K562 (cell line): ENCODE measurements around the gene FBXO11. TPM values are rescaled to one million over a fixed set of nuclear protein-coding genes. Genes with fewer than 3 reads are reported as not detected.
A peak's percentile ranks its signal among the peaks of the same experiment; 100 is the strongest.

Experiments
- ATAC-seq: fragments of 200-7000 bp; cut with Tn5 transposase; 3 replicates; pipeline ENCODE4 v1.9.1; 2020; ENCODE audit warnings: moderate library complexity
- BruUV-seq: library from RNA; stranded (reverse); fragments of 400-500 nt; replicated peaks from 2 replicates; lab custom pipeline; 2021; lab: Mats Ljungman, UMichigan
- CTCF ChIA-PET: fragments of 300-600 bp; formaldehyde crosslinking; extraction: SDS; loops from one replicate; lab custom pipeline; 2021; ENCODE audit warnings: low intra/inter-chr PET ratio; lab: Yijun Ruan, JAX
- POLR2A ChIA-PET: fragments of 300-600, 350-650 bp; sonication (Branson Sonifier 250); formaldehyde crosslinking; extraction: SDS; loops from one replicate; lab custom pipeline; 2021; ENCODE audit warnings: antibody characterized with exemption, inconsistent platforms; lab: Yijun Ruan, JAX
- DNase-seq, 4 experiments: peaks; one replicate each; pipeline versions ENCODE4 v3.0.0 to v3.0.0-alpha.2; 2011 to 2018; ENCODE audit warnings: low spot score in 3 of 4, mixed read lengths in 3 of 4; ENCODE audit errors: extremely low read depth in 1 of 4
- FAIRE-seq: peaks from 2 replicates; lab custom pipeline; 2011; peaks lifted over from hg19 to GRCh38; lab: Jason Lieb, UNC
- H2AFZ ChIP-seq: 2 replicates; pipeline ENCODE4 v1.6.0; 2011; ENCODE audit warnings: low read depth, low read length, control low read depth, inconsistent platforms
- H3K27ac ChIP-seq: fragments of 200-600 bp; 3 replicates; pipeline ENCODE4 v1.8.0; 2011; ENCODE audit warnings: low read depth, mild to moderate bottlenecking, control low read depth, inconsistent platforms, low read length, moderate library complexity, mixed read lengths; ENCODE audit errors: extremely low read depth
- H3K27me3 ChIP-seq, 2 experiments: fragments of 300-600 bp in 1 of 2; 2 replicates in 1 of 2; 3 replicates in 1 of 2; pipeline versions ENCODE4 v1.6.0 to v1.8.0; 2011; ENCODE audit warnings: inconsistent platforms in 2 of 2, low read length in 2 of 2, mild to moderate bottlenecking in 1 of 2, mixed read lengths in 1 of 2, moderate library complexity in 1 of 2; ENCODE audit not compliant: control insufficient read depth in 2 of 2, insufficient read depth in 2 of 2
- H3K36me3 ChIP-seq: fragments of 300-600 bp; 3 replicates; pipeline ENCODE4 v1.8.0; 2011; ENCODE audit warnings: mild to moderate bottlenecking, low read length, inconsistent platforms; ENCODE audit not compliant: control insufficient read depth, insufficient read depth
- H3K4me1 ChIP-seq, 2 experiments: fragments of 200-600 bp in 1 of 2; replicated peaks in 1 of 2; 2 replicates in 1 of 2; 3 replicates in 1 of 2; pipeline versions ENCODE4 v1.5.1 to v1.8.0; 2011; ENCODE audit warnings: inconsistent platforms in 2 of 2, low read length in 2 of 2, mild to moderate bottlenecking in 1 of 2, mixed read lengths in 1 of 2, moderate library complexity in 1 of 2; ENCODE audit not compliant: control insufficient read depth in 2 of 2, insufficient read depth in 2 of 2
- H3K4me2 ChIP-seq: 2 replicates; pipeline ENCODE4 v1.6.1; 2011; ENCODE audit warnings: low read length, control low read depth, inconsistent platforms, mixed read lengths; ENCODE audit not compliant: insufficient read depth
- H3K4me3 ChIP-seq: fragments of 200-600 bp; sonication (generic), shearing (Covaris generic); 2 replicates; pipeline ENCODE4 v1.5.1; 2016; ENCODE audit warnings: control low read depth, inconsistent platforms
- H3K79me2 ChIP-seq: fragments of 200-600 bp; 3 replicates; pipeline ENCODE4 v1.8.0; 2011; ENCODE audit warnings: low read length, inconsistent platforms; ENCODE audit not compliant: control insufficient read depth, insufficient read depth
- H3K9ac ChIP-seq, 2 experiments: 2 replicates each; pipeline versions ENCODE4 v1.6.0 to v1.6.1; 2011; ENCODE audit warnings: low read depth in 2 of 2, low read length in 2 of 2, control low read depth in 1 of 2, inconsistent platforms in 1 of 2, mild to moderate bottlenecking in 1 of 2, mixed read lengths in 1 of 2; ENCODE audit not compliant: insufficient read depth in 1 of 2
- H3K9me1 ChIP-seq: one replicate; pipeline ENCODE4 v1.6.0; 2011; ENCODE audit warnings: inconsistent platforms, mild to moderate bottlenecking, low read length, moderate library complexity; ENCODE audit not compliant: control insufficient read depth, insufficient read depth
- H3K9me3 ChIP-seq: replicated peaks from 2 replicates; pipeline ENCODE4 v1.5.1; 2011; ENCODE audit warnings: low read depth, low read length, inconsistent platforms; ENCODE audit not compliant: control insufficient read depth, insufficient read depth
- H4K20me1 ChIP-seq: replicated peaks from 2 replicates; pipeline ENCODE4 v1.6.1; 2011; ENCODE audit warnings: low read length, inconsistent platforms, mixed read lengths; ENCODE audit not compliant: control insufficient read depth, insufficient read depth
- KLF1 ChIP-seq: fragments of 450-650 bp; IDR thresholded peaks from 2 replicates; pipeline ENCODE4 v1.6.1; 2016; ENCODE audit warnings: missing genetic modification characterization, missing compliant biosample characterization
- MCM5 ChIP-seq: fragments of 450-650 bp; IDR thresholded peaks from 2 replicates; pipeline ENCODE4 v1.6.1; 2016; ENCODE audit warnings: low read depth
- MYC ChIP-seq, 2 experiments: fragments of 250-450 bp in 1 of 2; sonication (Bioruptor Pico) in 1 of 2; IDR thresholded peaks; 2 replicates each; pipeline versions ENCODE4 v1.5.1 to v1.6.1; 2012 to 2021; ENCODE audit warnings: low read depth in 2 of 2, borderline replicate concordance in 1 of 2, improper control_type of control experiment in 1 of 2, low read length in 1 of 2, mild to moderate bottlenecking in 1 of 2, moderate library complexity in 1 of 2
- NFE2 ChIP-seq: IDR thresholded peaks from 2 replicates; pipeline ENCODE4 v1.6.1; 2014; ENCODE audit warnings: antibody characterized with exemption, low read depth
- POLR2H ChIP-seq: IDR thresholded peaks from 2 replicates; pipeline ENCODE4 v1.6.1; 2016; ENCODE audit warnings: missing genetic modification characterization, low read depth, mild to moderate bottlenecking, control low read depth, missing compliant biosample characterization, moderate library complexity
- RERE ChIP-seq: sonication (generic); formaldehyde crosslinking; IDR thresholded peaks from 2 replicates; pipeline ENCODE4 v1.8.0; 2023; ENCODE audit warnings: missing genetic modification reagents, mild to moderate bottlenecking, borderline replicate concordance
- SPI1 ChIP-seq: IDR thresholded peaks from 2 replicates; pipeline ENCODE4 v1.6.1; 2011; ENCODE audit warnings: low read depth, low read length, control low read depth, borderline replicate concordance
- ZFP91 ChIP-seq: sonication (generic); formaldehyde crosslinking; IDR thresholded peaks from 2 replicates; pipeline ENCODE4 v1.8.0; 2022; ENCODE audit warnings: mild to moderate bottlenecking, missing genetic modification reagents
- ZNF175 ChIP-seq: fragments of 200-800 bp; sonication (Bioruptor generic); IDR thresholded peaks from 2 replicates; pipeline ENCODE4 v1.6.1; 2016; ENCODE audit warnings: low read depth, mild to moderate bottlenecking, missing genetic modification characterization, missing compliant biosample characterization
- WGBS: fragments of 100-300 bp; shearing (Covaris generic); methylation state at CpG from one replicate; pipeline ENCODE4 v1.1.6; 2016; ENCODE audit warnings: low coverage, mixed read lengths; ENCODE audit not compliant: insufficient coverage; ENCODE audit errors: missing lambda C conversion rate; 5-methylcytosine and 5-hydroxymethylcytosine counted together
- in situ Hi-C: fragments of 300-500 bp; cut with MboI; formaldehyde crosslinking; loops from 4 replicates; pipeline ENCODE4 v1.15.0; 2018; ENCODE audit warnings: inconsistent platforms, mixed read lengths
- intact Hi-C: fragments of 100-400 bp; cut with micrococcal nuclease; formaldehyde crosslinking; loops from 2 replicates; pipeline ENCODE4 v1.14.2; 2022
- polyA plus RNA-seq, 8 experiments: library from polyadenylated mRNA; depleted of rRNA in 4 of 8; stranded (reverse) in 5 of 8; unstranded in 3 of 8; fragments of >200 nt; fragmentation: Nextera tagmentation in 2 of 8; fragmentation: Illumina TruSeq in 1 of 8; extraction: Ambion mirVana in 2 of 8; extraction: Trizol in 1 of 8; gene quantifications; 2 replicates each; pipeline versions ENCODE4 v1.2.1 to v1.2.3, GENCODE V29; 2011 to 2014; ENCODE audit warnings: inconsistent platforms in 1 of 8, missing spikeins in 1 of 8
- total RNA-seq, 7 experiments: library from RNA; depleted of rRNA in 6 of 7; stranded (reverse); fragments of >200 nt in 6 of 7; fragmentation: Illumina TruSeq in 2 of 7; extraction: Trizol in 2 of 7; gene quantifications; 2 replicates each; pipeline versions ENCODE4 v1.2.1 to v1.2.3, GENCODE V29; 2011 to 2021; ENCODE audit warnings: low replicate concordance in 1 of 7

Gene FBXO11
- total and polyA plus RNA-seq, 9 of the 15 experiments (the other 6 are each of a cell fraction or from before 2014, with no cell fraction given): 8.8 to 44.5 (median 24.1) TPM

- peak in 2 of 4 experiments; percentile 26 to 41 for DNase-seq
- no peaks in the 10 kb centered on the region for H3K4me1 ChIP-seq
- intact Hi-C loops (no loop called here), in situ Hi-C loops (no loop called here)
- peak; percentile 68 for ATAC-seq
- 0% methylated on average over 1 of the region's 1 CpG for WGBS
- H3K9me3 ChIP-seq: no peaks in the 10 kb centered on the region
- no peak overlapping the region for H3K9ac ChIP-seq
- TF ChIP-seq ZFP91 (CRISPR knock-in tag) (no peak), SPI1 (no peak), MCM5 (no peak), RERE (no peak), NFE2 (peak; percentile 34; the same call in 1 of the 2 replicates), POLR2H (no peak), KLF1 (no peak), ZNF175 (CRISPR knock-in tag) (no peak), MYC (IDR thresholded peaks at IDR 0.05; ENCODE audit: low read depth, low read length) (no peak), MYC (CRISPR knock-in tag; IDR thresholded peaks at IDR 0.05; ENCODE audit: borderline replicate concordance, low read depth) (no peak)
- CTCF ChIA-PET: interaction anchor here (0.6 kb wide), 1 partner anchor 100 kb away, joined by 3 read pairs; no protein-coding TSS in a partner anchor
- H3K27me3 ChIP-seq: no peaks in the 10 kb centered on the region
- H3K4me3 ChIP-seq: no peak overlapping the region
- no peaks in the 10 kb centered on the region for H4K20me1 ChIP-seq
- FAIRE-seq: no peak
- BruUV-seq: no TSS peak
- no peak overlapping the region for H3K27ac ChIP-seq
- H3K4me2 ChIP-seq: no peak overlapping the region
- no peaks in the 10 kb centered on the region for H3K36me3 ChIP-seq
- no peak overlapping the region for H2AFZ ChIP-seq
- POLR2A ChIA-PET: interaction anchor here (2.5 kb wide), 1 partner anchor 9 kb away, joined by 17 read pairs; the partner anchor contains the start of gene FBXO11
- no peaks in the 10 kb centered on the region for H3K9me1 ChIP-seq
- H3K79me2 ChIP-seq: no peaks in the 10 kb centered on the region
These were observed 10.1 kb upstream of the FBXO11 start for GRCh38 chr2:47916412-47916811.
